Measurements from ENCODE around the gene MICAL1. TPM values are rescaled to one million over a fixed set of nuclear protein-coding genes. Genes with fewer than 3 reads are reported as not detected.
"Not testable (repeated sequence)": the region's sequence is repeated elsewhere in the genome, so short reads cannot be mapped to it uniquely, and the experiment has no call there.

MICAL1 gene
- total and polyA plus RNA-seq, 10 donors, result 51.5 to 169 (median 83.2) TPM

DNA sequence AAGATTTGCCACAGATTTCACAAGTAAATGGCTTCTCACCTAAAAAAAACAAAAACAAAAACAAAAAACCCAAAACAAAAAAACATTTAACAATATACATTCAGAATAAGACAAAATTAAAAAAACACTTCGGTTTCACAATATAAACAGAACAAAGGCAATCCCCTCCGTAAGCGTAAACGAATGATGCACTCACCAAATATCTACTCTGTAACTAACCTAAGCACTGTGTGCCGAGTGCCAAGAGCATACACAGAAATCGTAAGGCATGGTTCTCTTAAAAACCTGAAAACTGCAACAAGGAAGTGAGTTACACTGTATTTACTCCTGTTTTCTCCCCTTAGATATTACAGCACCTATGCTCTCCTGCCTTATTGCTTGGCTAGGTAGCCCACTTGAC is 12.1 kb upstream of the MICAL1 start:
- WGBS, 5 donors, result 92 to 98% (median 95%) methylated on average over 6 of the region's 6 CpGs
- Histone ChIP-seq H3K9me3 (no peaks in the 10 kb centered on the region), H3K36me3 (peaks cover 2 to 100% (median 72%) of the 10 kb centered on the region in 6 donors), H3K4me3 (no peak overlapping the region), H3K27ac (no peak overlapping the region), H3K27me3 (replicated peaks in 1 of 7) (no peaks in the 10 kb centered on the region), H3K4me1 (peaks cover 3 to 60% (median 11%) of the 10 kb centered on the region in 6 donors)
- TF ChIP-seq CTCF (IDR thresholded peaks at IDR 0.05 in 8 of 11, conservative IDR thresholded peaks at IDR 0.05 in 3 of 11) (no peak), POLR2A (IDR thresholded peaks at IDR 0.05) (no peak)
- no peak for DNase-seq
- intact Hi-C loops (cut with DNase I; ENCODE audit: low total_unique reads), result no loop called here

GRCh38 chr6:109466212-109466923 is 10.8 kb upstream of the MICAL1 start:
- TF ChIP-seq CTCF (IDR thresholded peaks at IDR 0.05 in 8 of 11, conservative IDR thresholded peaks at IDR 0.05 in 3 of 11) (no peak), POLR2AphosphoS5 (IDR thresholded peaks at IDR 0.05) (no peak), POLR2A (IDR thresholded peaks at IDR 0.05) (no peak)
- Histone ChIP-seq H3K4me3 (no peak overlapping the region), H3K27ac (no peak overlapping the region), H3K4me1 (peaks cover 0 to 47% (median 0%) of the 10 kb centered on the region in 6 donors), H3K36me3 (peaks cover 2 to 100% (median 71%) of the 10 kb centered on the region in 6 donors), H3K27me3 (replicated peaks in 1 of 7) (no peaks in the 10 kb centered on the region), H3K9me3 (peaks cover 0 to 1% (median 0%) of the 10 kb centered on the region in 8 donors)
- DNase-seq, result no peak
- WGBS, 5 donors, result 85 to 90% (median 86%) methylated on average over 7 of the region's 7 CpGs
- intact Hi-C loops (cut with DNase I; ENCODE audit: low total_unique reads), result no loop called here

GRCh38 chr6:109465772-109466171 is 10.2 kb upstream of the MICAL1 start:
- WGBS, 5 donors, result 89 to 95% (median 91%) methylated on average over 6 to 7 of the region's 7 CpGs
- Histone ChIP-seq H3K27ac (no peak overlapping the region), H3K36me3 (peaks cover 2 to 100% (median 68%) of the 10 kb centered on the region in 6 donors), H3K4me3 (no peak overlapping the region), H3K9me3 (peaks cover 0 to 7% (median 2%) of the 10 kb centered on the region in 8 donors), H3K27me3 (replicated peaks in 1 of 7) (no peaks in the 10 kb centered on the region), H3K4me1 (peaks cover 0 to 43% (median under 1%) of the 10 kb centered on the region in 6 donors)
- TF ChIP-seq POLR2AphosphoS5 (IDR thresholded peaks at IDR 0.05) (no peak), CTCF (IDR thresholded peaks at IDR 0.05 in 8 of 11, conservative IDR thresholded peaks at IDR 0.05 in 3 of 11) (no peak), POLR2A (IDR thresholded peaks at IDR 0.05) (no peak)
- intact Hi-C loops (cut with DNase I; ENCODE audit: low total_unique reads), result no loop called here
- no peak for DNase-seq

DNA sequence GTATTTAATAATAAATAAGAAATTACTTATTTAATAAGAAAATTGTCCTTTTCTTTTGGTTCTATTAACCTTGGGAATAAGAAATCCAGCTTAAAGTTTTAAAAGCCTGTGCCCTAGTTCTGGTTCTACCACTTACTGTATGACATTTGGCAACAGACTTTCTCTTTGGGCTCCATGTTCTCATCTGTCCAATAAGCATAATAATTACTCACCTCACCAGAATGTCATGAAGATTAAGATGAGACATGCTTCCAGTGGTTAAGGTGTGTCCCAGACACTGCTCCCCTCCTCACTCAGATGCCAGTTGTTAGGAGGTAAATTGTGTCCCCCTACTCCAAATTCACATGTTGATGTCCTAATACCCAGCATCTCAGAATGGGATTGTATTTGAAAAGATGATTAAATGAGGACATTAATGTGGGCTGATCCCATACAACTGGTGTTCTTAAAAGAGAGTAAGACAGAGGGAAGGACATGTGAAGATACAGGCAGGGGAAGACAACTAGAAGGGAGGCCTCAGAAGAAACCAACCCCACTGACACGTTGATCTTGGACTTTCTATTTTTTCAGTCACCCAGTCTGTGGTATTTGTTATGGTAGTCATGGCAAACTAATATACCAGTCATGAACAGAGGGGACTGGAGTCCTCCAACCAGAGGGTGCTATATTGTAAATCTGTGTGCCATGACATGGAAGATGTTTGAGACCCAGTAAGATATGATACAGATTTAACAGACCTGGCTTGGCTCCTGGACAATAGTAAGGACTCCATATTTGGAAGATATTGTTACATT is 6.4 kb upstream of the MICAL1 start:
- Histone ChIP-seq H3K27ac (no peak overlapping the region), H3K4me3 (no peak overlapping the region), H3K4me1 (peaks cover 0 to 61% (median 30%) of the 10 kb centered on the region in 6 donors), H3K9me3 (peaks cover 0 to 7% (median 2%) of the 10 kb centered on the region in 8 donors), H3K36me3 (peaks cover 2 to 63% (median 46%) of the 10 kb centered on the region in 6 donors), H3K27me3 (replicated peaks in 1 of 7) (no peaks in the 10 kb centered on the region)
- TF ChIP-seq POLR2A (IDR thresholded peaks at IDR 0.05), result no peak
- no peak for TF ChIP-seq POLR2AphosphoS5 (IDR thresholded peaks at IDR 0.05)
- no peak for TF ChIP-seq CTCF (IDR thresholded peaks at IDR 0.05 in 8 of 11, conservative IDR thresholded peaks at IDR 0.05 in 3 of 11)
- intact Hi-C loops (cut with DNase I; ENCODE audit: low total_unique reads), result no loop called here
- 80 to 97% (median 91%) methylated on average over 1 of the region's 1 CpG for WGBS, 5 donors
- no peak for DNase-seq

GRCh38 chr6:109461205-109461604 is 5.6 kb upstream of the MICAL1 start:
- peaks cover 2 to 56% (median 38%) of the 10 kb centered on the region in 6 donors for H3K36me3 ChIP-seq
- 96 to 100% (median 98%) methylated on average over 1 of the region's 1 CpG for WGBS, 5 donors
- H3K27me3 ChIP-seq (replicated peaks in 1 of 7); H3K4me3 ChIP-seq; H3K9me3 ChIP-seq; DNase-seq; intact Hi-C loops (cut with DNase I; ENCODE audit: low total_unique reads): not testable (repeated sequence)
- H3K4me1 ChIP-seq, result peaks cover 0 to 66% (median 37%) of the 10 kb centered on the region in 6 donors
- peak overlapping the region in 2 of 8 donors; percentile 97 to 100 for H3K27ac ChIP-seq

Data from spleen (tissue), 11 donors.